GM12864 (cell line): ENCODE data around the gene FERMT1.

Experiments
- DNase-seq: peaks from one replicate; pipeline ENCODE4 v3.0.0-alpha.2; 2011; ENCODE audit warnings: low read depth
- H3K4me3 ChIP-seq: 2 replicates; pipeline ENCODE4 v1.5.1; 2011; ENCODE audit warnings: mild to moderate bottlenecking, low read depth, low read length, control low read depth
- TF ChIP-seq, protein P1 (sequence below): IDR thresholded peaks from 2 replicates; pipeline ENCODE4 v1.5.1; 2011; ENCODE audit warnings: low read depth, mild to moderate bottlenecking, moderate library complexity, low read length, control low read depth, inconsistent platforms; ENCODE audit errors: missing control alignments

FERMT1 gene

GRCh38 chr20:6041808-6042265 lies 81.0 kb downstream of the FERMT1 start:
- DNase-seq = no peak
- H3K4me3 ChIP-seq = no peak overlapping the region
- TF ChIP-seq, protein P1, sequence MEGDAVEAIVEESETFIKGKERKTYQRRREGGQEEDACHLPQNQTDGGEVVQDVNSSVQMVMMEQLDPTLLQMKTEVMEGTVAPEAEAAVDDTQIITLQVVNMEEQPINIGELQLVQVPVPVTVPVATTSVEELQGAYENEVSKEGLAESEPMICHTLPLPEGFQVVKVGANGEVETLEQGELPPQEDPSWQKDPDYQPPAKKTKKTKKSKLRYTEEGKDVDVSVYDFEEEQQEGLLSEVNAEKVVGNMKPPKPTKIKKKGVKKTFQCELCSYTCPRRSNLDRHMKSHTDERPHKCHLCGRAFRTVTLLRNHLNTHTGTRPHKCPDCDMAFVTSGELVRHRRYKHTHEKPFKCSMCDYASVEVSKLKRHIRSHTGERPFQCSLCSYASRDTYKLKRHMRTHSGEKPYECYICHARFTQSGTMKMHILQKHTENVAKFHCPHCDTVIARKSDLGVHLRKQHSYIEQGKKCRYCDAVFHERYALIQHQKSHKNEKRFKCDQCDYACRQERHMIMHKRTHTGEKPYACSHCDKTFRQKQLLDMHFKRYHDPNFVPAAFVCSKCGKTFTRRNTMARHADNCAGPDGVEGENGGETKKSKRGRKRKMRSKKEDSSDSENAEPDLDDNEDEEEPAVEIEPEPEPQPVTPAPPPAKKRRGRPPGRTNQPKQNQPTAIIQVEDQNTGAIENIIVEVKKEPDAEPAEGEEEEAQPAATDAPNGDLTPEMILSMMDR = no peak

DNA sequence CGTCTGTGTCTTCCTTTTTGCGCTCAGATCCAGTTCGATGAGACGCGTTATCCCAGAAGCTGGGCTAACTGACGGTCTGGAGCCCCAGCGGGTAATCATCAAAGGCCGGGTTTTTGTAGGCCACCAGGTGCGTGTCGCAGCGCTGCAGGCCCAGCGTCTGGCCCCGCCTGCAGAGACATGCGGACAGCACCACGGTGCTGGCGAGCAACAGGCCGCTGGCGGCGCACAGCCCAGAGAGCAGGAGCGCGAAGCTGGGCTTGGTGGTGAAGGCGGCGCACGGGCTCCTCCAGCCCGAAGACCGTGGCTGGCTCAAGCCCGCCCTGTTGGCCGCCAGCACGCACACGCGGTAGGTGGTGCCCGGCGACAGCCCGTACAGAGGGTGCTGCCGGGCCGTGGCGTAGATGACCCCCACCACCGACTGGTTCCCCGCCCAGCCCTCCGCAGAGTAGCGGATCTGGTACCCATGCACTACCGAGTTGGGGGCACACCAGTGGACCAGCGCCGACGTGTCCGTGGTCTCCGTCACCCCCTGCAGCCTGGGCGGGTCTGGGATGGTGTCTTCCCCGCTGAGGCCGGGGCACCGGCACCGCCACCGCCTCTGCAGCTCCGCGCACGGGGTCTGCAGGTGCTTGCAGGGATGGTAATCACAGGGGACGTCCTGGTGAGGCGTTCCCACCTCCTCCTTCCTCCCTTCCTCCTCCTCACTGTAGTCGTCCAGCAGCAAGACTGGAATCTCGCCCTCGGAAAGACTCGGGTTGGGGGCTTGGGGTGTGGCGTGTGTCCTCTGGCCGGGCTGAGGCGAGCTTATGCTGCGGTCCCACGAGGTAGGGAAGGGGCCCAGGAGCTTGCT lies 81.6 kb downstream of the FERMT1 start:
- TF ChIP-seq, protein P1 = no peak
- no peak overlapping the region for H3K4me3 ChIP-seq

GRCh38 chr20:6040540-6040939 lies 82.3 kb downstream of the FERMT1 start:
- no peak overlapping the region for H3K4me3 ChIP-seq
- TF ChIP-seq, protein P1 = no peak
- no peak for DNase-seq

More for the DNA sequence above, 81.6 kb downstream of the FERMT1 start:
- DNase-seq = no peak

DNA sequence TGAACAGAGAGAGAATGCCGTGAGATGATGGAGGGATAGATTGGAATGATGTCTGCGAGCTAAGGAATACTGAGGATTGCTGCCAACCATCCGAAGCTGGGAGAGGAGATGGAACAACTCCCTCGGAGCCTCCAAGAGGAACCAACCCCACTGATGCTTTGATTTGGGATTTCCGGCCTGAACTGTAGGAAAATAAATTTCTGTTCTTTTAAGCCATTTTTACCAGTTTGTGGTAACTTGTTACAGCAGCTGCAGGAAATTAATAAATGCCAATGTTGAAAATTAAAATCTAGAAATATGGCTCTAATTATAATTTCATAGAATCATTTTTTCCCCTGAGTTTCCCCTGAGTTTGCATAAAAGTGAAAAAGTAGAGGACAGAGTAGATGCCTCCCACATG lies 83.1 kb downstream of the FERMT1 start:
- no peak for DNase-seq
- no peak overlapping the region for H3K4me3 ChIP-seq
- TF ChIP-seq, protein P1 = no peak

- TF ChIP-seq, protein P1 = no peak
- no peak for DNase-seq
- no peak overlapping the region for H3K4me3 ChIP-seq
Measured at GRCh38 chr20:6038256-6038655, 84.6 kb downstream of the FERMT1 start.

GRCh38 chr20:6037082-6037481 lies 85.7 kb downstream of the FERMT1 start:
- DNase-seq = no peak
- TF ChIP-seq, protein P1 = no peak

GRCh38 chr20:6036213-6036612 lies 86.6 kb downstream of the FERMT1 start:
- DNase-seq = no peak
- no peak overlapping the region for H3K4me3 ChIP-seq
- TF ChIP-seq, protein P1 = no peak

More at GRCh38 chr20:6037082-6037481, 85.7 kb downstream of the FERMT1 start:
- H3K4me3 ChIP-seq = no peak overlapping the region
